ENCODE results near the gene KRT20. TPM values are rescaled to one million over a fixed set of nuclear protein-coding genes. Genes with fewer than 3 reads are reported as not detected.

The KRT20 gene, protein sequence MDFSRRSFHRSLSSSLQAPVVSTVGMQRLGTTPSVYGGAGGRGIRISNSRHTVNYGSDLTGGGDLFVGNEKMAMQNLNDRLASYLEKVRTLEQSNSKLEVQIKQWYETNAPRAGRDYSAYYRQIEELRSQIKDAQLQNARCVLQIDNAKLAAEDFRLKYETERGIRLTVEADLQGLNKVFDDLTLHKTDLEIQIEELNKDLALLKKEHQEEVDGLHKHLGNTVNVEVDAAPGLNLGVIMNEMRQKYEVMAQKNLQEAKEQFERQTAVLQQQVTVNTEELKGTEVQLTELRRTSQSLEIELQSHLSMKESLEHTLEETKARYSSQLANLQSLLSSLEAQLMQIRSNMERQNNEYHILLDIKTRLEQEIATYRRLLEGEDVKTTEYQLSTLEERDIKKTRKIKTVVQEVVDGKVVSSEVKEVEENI
- not detected in 2 replicates for total RNA-seq (2021)
- Bru-seq, nascent RNA = percentile 18 among the genes with signal in this experiment
- BruChase-seq, experiment 1, labeled RNA remaining after a 2-hour chase = not detected
- percentile 12 among the genes with signal in this experiment for BruChase-seq, experiment 2, labeled RNA remaining after a 6-hour chase
- long read RNA-seq = 0 reads

DNA sequence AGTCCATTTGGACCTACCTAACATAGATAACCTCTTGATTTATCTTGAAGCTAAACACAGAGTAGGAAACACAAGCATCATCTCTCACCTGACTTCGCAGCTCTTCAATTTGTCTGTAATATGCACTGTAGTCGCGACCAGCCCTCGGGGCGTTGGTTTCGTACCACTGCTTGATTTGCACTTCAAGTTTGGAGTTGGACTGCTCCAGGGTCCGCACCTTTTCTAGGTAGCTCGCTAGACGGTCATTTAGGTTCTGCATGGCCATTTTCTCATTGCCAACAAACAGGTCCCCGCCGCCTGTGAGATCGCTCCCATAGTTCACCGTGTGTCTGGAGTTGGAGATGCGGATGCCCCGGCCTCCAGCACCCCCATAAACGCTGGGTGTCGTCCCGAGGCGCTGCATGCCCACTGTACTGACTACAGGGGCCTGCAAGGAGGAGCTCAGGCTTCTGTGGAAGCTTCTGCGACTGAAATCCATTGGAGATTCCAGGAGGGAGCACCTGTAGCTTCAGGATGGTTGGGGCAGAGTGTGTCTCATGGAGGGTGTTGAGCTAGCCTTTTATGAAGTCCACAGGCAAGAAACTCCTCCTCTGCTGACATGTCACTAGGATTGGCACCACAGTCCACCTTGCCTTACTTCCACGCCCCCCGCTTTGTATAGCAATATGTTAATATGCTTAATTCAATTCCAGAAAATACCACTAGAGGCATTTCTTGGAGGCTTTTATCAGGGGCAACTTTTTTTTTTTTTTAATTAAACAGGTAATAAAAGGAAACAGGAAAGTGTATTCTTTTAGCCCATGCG is at the start of gene KRT20:
TSS of gene KRT20 (minus strand) at position 535 of the 805 bp plus-strand sequence. CDS start at position 478, 57 bp downstream.
- Histone ChIP-seq H3K27me3 (replicated peaks; ENCODE audit: insufficient read depth, low read depth, low read length, poor library complexity) (no peaks in the 10 kb centered on the region), H3K9me3 (ENCODE audit: low read depth, low read length, poor library complexity, severe bottlenecking) (no peaks in the 10 kb centered on the region), H3K36me3 (ENCODE audit: insufficient read depth, low read length, poor library complexity, severe bottlenecking) (no peaks in the 10 kb centered on the region), H3K4me3 (ENCODE audit: low read depth, low read length, poor library complexity, severe bottlenecking) (no peak within 1 kb of the TSS), H3K4me1 (ENCODE audit: insufficient read depth, low read length, poor library complexity, severe bottlenecking) (no peaks in the 10 kb centered on the region), H3K27ac (ENCODE audit: low read depth, low read length, poor library complexity, severe bottlenecking) (no peak within 1 kb of the TSS)
- ChIA-PET POLR2A (ENCODE audit: low non-redundant PET) (no interaction called here), CTCF (no interaction called here)
- BruUV-seq (replicated peaks) = no TSS peak
- TF ChIP-seq, protein P1, sequence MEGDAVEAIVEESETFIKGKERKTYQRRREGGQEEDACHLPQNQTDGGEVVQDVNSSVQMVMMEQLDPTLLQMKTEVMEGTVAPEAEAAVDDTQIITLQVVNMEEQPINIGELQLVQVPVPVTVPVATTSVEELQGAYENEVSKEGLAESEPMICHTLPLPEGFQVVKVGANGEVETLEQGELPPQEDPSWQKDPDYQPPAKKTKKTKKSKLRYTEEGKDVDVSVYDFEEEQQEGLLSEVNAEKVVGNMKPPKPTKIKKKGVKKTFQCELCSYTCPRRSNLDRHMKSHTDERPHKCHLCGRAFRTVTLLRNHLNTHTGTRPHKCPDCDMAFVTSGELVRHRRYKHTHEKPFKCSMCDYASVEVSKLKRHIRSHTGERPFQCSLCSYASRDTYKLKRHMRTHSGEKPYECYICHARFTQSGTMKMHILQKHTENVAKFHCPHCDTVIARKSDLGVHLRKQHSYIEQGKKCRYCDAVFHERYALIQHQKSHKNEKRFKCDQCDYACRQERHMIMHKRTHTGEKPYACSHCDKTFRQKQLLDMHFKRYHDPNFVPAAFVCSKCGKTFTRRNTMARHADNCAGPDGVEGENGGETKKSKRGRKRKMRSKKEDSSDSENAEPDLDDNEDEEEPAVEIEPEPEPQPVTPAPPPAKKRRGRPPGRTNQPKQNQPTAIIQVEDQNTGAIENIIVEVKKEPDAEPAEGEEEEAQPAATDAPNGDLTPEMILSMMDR (conservative IDR thresholded peaks at IDR 0.05; ENCODE audit: low read depth, low read length) = no peak
- no peak for TF ChIP-seq EZH2 (IDR thresholded peaks at IDR 0.05; ENCODE audit: borderline replicate concordance, low read depth, low read length, poor library complexity, severe bottlenecking)
- DNase-seq (ENCODE audit: low spot score) = no peak
- intact Hi-C loops (cut with micrococcal nuclease; ENCODE audit: unreplicated experiment) = no loop called here

DNA sequence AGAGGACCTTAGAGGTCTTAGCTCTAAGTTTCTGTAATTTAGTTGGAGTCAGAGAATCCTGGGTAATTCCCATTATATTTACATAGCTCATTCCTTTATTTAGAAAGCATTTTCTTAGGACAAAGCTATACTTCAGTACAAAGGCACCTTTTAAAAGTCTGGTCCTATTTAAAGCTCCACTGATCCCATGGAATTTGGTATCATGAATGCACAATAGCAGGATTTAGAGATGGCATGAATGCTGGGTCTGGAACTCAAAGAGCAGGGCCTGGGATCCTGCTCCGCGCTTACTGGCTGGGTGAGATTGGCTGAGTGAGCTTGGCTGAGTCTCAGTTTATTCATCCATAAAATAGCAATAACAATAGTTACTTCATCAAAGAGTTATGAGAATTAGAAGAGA is 47.6 kb upstream of the KRT20 start:
- no peaks in the 10 kb centered on the region for H3K4me1 ChIP-seq (ENCODE audit: insufficient read depth, low read length, poor library complexity, severe bottlenecking)
- DNase-seq (ENCODE audit: low spot score) = no peak
- intact Hi-C loops (cut with micrococcal nuclease; ENCODE audit: unreplicated experiment) = no loop called here
- CTCF ChIA-PET = no interaction called here
- POLR2A ChIA-PET (ENCODE audit: low non-redundant PET) = no interaction called here
- TF ChIP-seq, protein P1 (conservative IDR thresholded peaks at IDR 0.05; ENCODE audit: low read depth, low read length) = no peak
- TF ChIP-seq EZH2 (IDR thresholded peaks at IDR 0.05; ENCODE audit: borderline replicate concordance, low read depth, low read length, poor library complexity, severe bottlenecking) = no peak
- BruUV-seq (replicated peaks) = no TSS peak
- no peaks in the 10 kb centered on the region for H3K36me3 ChIP-seq (ENCODE audit: insufficient read depth, low read length, poor library complexity, severe bottlenecking)
- H3K9me3 ChIP-seq (ENCODE audit: low read depth, low read length, poor library complexity, severe bottlenecking) = no peaks in the 10 kb centered on the region
- no peaks in the 10 kb centered on the region for H3K27me3 ChIP-seq (replicated peaks; ENCODE audit: insufficient read depth, low read depth, low read length, poor library complexity)
- no peak overlapping the region for H3K4me3 ChIP-seq (ENCODE audit: low read depth, low read length, poor library complexity, severe bottlenecking)
- H3K27ac ChIP-seq (ENCODE audit: low read depth, low read length, poor library complexity, severe bottlenecking) = no peak overlapping the region

DNA sequence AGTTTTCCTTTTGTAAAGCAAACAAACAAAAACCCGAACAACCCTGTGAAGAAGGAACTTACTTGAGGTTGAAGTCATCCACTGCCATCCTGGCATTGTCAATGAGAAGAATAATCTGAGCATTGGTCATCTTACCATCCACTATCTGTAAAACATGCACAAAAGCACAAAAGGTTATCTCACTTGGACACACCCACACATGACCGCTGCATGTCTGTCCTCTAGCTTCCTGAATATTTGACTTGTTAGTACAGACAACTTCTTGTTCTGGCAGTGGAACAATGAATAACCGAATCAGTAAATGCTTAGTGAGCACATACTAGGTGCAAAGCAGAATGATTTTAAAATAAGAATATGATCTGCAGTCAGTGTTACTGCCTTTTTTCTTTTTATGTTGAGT is 46.3 kb upstream of the KRT20 start:
- TF ChIP-seq EZH2 (IDR thresholded peaks at IDR 0.05; ENCODE audit: borderline replicate concordance, low read depth, low read length, poor library complexity, severe bottlenecking) = no peak
- TF ChIP-seq, protein P1 (conservative IDR thresholded peaks at IDR 0.05; ENCODE audit: low read depth, low read length) = no peak
- no TSS peak for BruUV-seq (replicated peaks)
- no peaks in the 10 kb centered on the region for H3K4me1 ChIP-seq (ENCODE audit: insufficient read depth, low read length, poor library complexity, severe bottlenecking)
- intact Hi-C loops (cut with micrococcal nuclease; ENCODE audit: unreplicated experiment) = no loop called here
- DNase-seq (ENCODE audit: low spot score) = no peak
- POLR2A ChIA-PET (ENCODE audit: low non-redundant PET) = no interaction called here
- H3K9me3 ChIP-seq (ENCODE audit: low read depth, low read length, poor library complexity, severe bottlenecking) = no peaks in the 10 kb centered on the region
- H3K27me3 ChIP-seq (replicated peaks; ENCODE audit: insufficient read depth, low read depth, low read length, poor library complexity) = no peaks in the 10 kb centered on the region
- H3K36me3 ChIP-seq (ENCODE audit: insufficient read depth, low read length, poor library complexity, severe bottlenecking) = no peaks in the 10 kb centered on the region
- H3K4me3 ChIP-seq (ENCODE audit: low read depth, low read length, poor library complexity, severe bottlenecking) = no peak overlapping the region
- H3K27ac ChIP-seq (ENCODE audit: low read depth, low read length, poor library complexity, severe bottlenecking) = no peak overlapping the region
- CTCF ChIA-PET = no interaction called here
